GM21825 (cell line): ENCODE results near the gene C5orf22.
"Not testable (repeated sequence)": the region's sequence is repeated elsewhere in the genome, so short reads cannot be mapped to it uniquely, and the experiment has no call there.

Experiments
- ATAC-seq: cut with Tn5 transposase; IDR thresholded peaks from one replicate; pipeline ENCODE4 v1.9.1; 2021; ENCODE audit warnings: mild to moderate bottlenecking, moderate library complexity; ENCODE audit not compliant: unreplicated experiment

The C5orf22 gene

DNA sequence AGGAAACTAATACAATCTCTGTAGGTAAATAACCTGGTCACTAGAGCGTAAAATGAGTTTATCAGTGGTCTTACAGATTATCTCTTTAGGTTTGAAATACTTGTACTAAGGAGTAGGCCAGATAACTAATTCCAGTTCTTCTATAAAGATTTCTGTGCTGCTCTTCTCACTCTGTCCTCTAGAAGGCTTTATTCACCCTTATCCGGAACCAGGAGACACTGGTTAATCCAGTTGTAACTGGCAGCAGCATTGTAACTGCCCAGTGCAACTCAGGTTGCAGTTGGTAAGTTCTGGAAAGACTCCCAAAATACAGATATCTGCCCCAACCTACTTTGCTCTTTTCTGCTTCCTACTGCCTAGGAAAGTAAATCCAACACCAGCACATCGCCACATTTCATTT, 19.8 kb downstream of the C5orf22 start:
- ATAC-seq: no peak

- ATAC-seq: no peak
Measured at GRCh38 chr5:31553863-31554262, 21.8 kb downstream of the C5orf22 start.

DNA sequence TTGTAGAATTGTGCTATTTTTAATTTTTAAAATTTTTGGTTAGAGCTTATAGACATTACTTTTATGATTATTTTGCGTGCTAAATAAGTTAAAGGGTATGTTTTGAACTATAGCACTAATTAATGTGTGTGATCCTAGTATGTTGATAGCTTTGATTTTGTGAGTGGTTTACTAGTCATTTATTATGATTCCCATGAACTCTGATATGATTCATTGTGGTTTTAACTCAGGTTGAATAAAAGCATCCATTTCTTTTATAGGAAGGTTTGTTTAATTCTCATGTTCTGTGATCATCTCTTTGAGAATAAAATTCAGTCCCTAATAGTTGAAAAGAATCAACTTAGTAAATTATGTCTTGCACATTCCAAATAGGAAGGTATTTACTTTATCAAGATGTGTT, 22.5 kb downstream of the C5orf22 start:
- ATAC-seq: no peak

GRCh38 chr5:31556461-31556860, 24.4 kb downstream of the C5orf22 start:
- no peak for ATAC-seq

GRCh38 chr5:31559942-31560341, 27.8 kb downstream of the C5orf22 start:
- no peak for ATAC-seq

GRCh38 chr5:31561946-31562345, 29.8 kb downstream of the C5orf22 start:
- ATAC-seq: no peak

GRCh38 chr5:31563216-31563615, 31.1 kb downstream of the C5orf22 start:
- no peak for ATAC-seq

DNA sequence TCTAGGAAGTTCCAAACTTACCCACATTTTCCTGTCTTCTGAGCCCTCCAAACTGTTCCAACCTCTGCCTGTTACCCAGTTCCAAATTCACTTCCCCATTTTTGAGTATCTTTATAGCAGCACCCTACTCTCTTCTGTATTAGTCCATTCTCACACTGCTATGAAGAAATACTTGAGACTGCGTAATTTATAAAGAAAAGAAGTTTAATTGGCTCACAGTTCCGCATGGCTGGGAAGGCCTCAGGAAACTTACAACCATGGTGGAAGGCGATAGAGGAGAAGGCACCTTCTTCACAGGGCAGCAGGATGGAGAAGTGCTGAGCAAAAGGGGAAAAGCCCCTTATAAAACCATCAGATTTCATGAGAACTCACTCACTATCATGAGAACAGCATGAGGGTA, 34.3 kb downstream of the C5orf22 start:
- not testable (repeated sequence) for ATAC-seq

DNA sequence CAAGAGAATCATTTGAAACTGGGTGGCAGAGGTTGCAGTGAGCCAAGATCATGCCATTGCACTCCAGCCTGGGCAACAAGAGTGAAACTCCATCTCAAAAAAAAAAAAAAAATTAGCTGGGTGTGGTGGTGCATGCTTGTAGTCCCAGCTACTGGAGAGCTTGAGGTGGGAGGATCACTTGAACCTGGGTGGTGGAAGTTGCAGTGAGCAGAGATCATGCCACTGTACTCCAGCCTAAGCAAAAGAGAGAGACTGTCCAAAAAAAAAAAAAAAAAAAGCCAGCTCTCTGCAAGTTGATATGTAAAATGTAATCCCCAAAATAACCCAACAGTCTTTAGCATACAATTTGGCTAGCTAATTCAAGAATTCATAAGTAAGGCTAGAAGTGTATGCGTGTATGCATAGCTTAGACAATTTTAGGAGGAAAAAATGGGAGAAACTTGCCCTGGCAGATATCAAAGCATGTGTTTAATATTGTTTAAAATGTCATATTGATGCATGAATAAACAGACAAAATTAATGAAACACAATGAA, 36.3 kb downstream of the C5orf22 start:
- no peak for ATAC-seq

DNA sequence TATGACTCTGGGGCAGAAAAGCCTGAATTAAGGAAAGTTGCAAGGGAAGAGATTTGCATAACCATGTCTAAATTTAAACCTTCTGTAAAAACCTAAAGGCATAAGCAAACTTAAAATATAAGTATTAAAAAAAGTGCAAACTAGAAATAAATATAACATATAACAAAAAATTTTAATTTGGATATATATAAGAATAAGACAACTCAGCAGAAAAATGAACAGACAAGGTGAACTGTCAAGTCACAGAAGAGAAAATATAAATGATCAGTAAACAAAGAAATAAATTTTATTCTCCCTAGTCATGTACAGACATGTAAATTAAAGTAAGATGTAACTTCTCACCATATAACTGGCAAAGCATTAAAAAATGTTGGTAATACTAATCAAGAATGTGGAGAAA, 37.0 kb downstream of the C5orf22 start:
- no peak for ATAC-seq

DNA sequence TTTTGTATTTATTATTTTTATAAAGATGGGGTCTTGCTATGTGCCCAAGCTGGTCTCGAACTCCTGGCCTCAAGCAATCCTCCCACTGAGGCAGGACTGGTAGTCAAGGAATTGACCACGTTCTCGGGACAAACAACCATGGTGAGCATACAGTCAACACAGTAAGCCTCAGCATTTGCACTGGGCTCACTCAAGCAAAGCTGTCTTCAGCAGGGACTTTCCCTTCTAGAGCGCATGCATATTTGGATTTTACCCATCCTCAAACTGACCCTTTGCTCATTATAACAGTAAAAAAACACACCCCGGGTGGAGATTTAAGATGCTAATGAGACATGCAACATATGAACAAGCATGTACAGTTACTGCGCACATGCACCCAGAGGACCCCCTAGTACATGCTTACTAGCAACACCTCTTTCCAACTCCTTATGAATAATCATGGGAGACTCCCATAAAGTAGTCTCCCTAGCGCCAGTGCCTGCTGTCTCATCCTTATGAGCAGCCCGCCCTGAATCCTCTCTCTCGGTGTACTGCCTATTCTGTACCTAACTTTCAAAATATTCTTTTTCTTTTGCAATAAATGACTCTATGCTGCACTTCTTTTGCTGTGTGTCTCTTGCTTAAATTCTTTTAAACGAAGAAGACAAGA, 41.5 kb downstream of the C5orf22 start:
- ATAC-seq: peak; percentile 87

GRCh38 chr5:31574772-31575171, 42.7 kb downstream of the C5orf22 start:
- ATAC-seq: no peak

DNA sequence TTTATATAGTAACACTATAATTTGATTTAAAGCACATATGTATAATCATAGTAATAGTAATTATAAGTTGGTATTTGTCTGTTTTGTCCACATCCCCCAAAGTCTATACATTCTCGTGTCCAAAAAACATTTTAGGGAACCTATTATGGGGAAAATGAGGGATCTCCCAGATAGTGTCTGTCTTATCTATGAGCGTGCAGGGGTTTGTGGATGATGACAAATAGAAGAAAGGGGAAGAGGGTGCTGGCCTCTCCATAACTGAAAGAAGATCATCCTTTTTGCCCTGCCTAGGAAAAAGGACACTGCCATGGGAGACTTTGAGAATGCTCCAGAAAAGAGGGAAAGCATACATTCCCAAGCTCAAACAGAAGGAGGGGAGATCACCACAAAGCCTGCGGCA, 45.3 kb downstream of the C5orf22 start:
- ATAC-seq: no peak

DNA sequence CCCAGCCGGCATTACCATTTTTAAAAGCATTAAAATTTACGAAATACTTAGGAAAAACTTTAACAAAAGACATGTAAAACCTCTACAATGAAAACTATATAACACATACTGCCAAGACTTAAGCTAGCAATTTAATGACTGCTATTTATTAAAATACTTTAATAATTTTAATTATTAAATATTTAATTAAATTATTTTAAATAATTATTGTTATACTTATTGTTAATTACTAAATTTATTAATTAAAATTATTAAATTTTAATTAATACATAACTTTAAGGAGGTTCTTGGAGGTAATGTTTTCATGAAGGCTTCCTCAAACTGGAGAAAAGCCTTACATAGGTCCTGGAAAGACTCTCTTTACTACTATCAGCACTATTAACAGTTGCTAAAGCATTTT, 47.5 kb downstream of the C5orf22 start:
- no peak for ATAC-seq

GRCh38 chr5:31581498-31582099, 49.5 kb downstream of the C5orf22 start:
- ATAC-seq: no peak

- no peak for ATAC-seq
Measured at GRCh38 chr5:31583129-31583528, 51.0 kb downstream of the C5orf22 start.

GRCh38 chr5:31585166-31585894, 53.2 kb downstream of the C5orf22 start:
- ATAC-seq: no peak

GRCh38 chr5:31585895-31586270, 53.8 kb downstream of the C5orf22 start:
- no peak for ATAC-seq

- no peak for ATAC-seq
Measured at GRCh38 chr5:31587546-31587945, 55.4 kb downstream of the C5orf22 start.

DNA sequence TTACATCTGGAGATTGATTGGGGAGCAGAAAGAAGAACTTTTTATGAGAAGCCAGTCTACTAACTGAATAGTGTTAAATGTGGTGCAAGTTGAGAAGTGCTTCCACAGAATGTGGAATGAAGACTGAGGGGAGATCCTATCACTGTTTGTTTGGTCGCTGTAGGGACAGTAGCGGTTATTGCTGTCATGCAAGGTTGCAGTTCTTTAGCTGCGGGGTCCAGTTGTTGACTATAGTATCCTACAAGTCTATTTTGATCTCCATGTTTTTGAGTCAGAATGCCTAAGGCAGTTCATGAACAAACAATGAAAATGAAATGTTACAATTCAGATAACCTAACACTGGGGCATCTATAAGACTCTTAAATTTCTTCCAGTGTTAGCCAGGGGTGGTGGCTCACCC, 61.6 kb downstream of the C5orf22 start:
- no peak for ATAC-seq

DNA sequence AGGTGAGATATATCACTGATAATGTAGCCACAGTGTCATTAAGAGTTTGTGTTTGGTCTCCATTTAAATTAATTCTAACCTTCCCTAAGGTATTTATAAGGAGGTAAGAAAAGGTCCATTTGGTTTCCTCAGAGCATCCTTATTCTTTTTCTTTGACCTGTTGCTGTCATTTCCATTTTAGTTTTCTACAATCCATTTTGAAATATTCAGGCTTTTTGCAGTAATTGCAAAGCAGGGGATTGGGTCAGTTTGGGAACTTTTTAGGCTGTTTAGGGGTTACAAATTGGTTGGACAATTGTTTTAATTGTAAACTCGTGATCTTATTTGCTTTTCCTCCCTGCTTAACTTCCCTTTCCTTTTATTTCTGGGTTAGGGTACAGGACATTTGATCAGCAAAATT, 64.3 kb downstream of the C5orf22 start:
- ATAC-seq: no peak
